Adrenal gland (tissue), 12 donors: ENCODE results near the gene NCEH1. TPM values are rescaled to one million over a fixed set of nuclear protein-coding genes. Genes with fewer than 3 reads are reported as not detected.
"Not testable (repeated sequence)": the region's sequence is repeated elsewhere in the genome, so short reads cannot be mapped to it uniquely, and the experiment has no call there.

Experiments
- DNase-seq, 7 donors: peaks; one replicate each; pipeline ENCODE4 v3.0.0-alpha.2; 2019 to 2020
- H3K27ac ChIP-seq, 5 donors: fragments of 200-600 bp; sonication (generic) in 4 of 5; 1 replicate in 3 of 5; 2 replicates in 2 of 5; pipeline versions ENCODE4 v1.5.1 to v1.8.0; 2016 to 2020; ENCODE audit warnings: mild to moderate bottlenecking in 1 of 5
- H3K27me3 ChIP-seq: fragments of 200-600 bp; 2 replicates; pipeline ENCODE4 v1.8.0; 2021
- H3K36me3 ChIP-seq, 2 donors: fragments of 200-600 bp; replicated peaks in 1 of 2; 1 replicate in 1 of 2; 2 replicates in 1 of 2; pipeline versions ENCODE4 v1.5.1 to v1.8.0; 2018 to 2022
- H3K4me1 ChIP-seq, 2 donors: fragments of 200-600 bp; replicated peaks in 1 of 2; 1 replicate in 1 of 2; 2 replicates in 1 of 2; pipeline versions ENCODE4 v1.5.1 to v1.8.0; 2018 to 2021
- H3K4me3 ChIP-seq, 4 donors: fragments of 200-600 bp; sonication (generic) in 3 of 4; one replicate each; pipeline ENCODE4 v1.5.1; 2016 to 2018
- H3K9me3 ChIP-seq, 3 donors: fragments of 200-600 bp; sonication (generic) in 1 of 3; replicated peaks in 1 of 3; 1 replicate in 2 of 3; 2 replicates in 1 of 3; pipeline versions ENCODE4 v1.5.1 to v1.8.0; 2016 to 2021
- CTCF ChIP-seq, 6 experiments: fragments of 450-650 bp in 4 of 6; fragments of 200-600 bp in 2 of 6; sonication (generic) in 1 of 6; IDR thresholded peaks; 1 replicate in 5 of 6; 2 replicates in 1 of 6; pipeline versions ENCODE4 v1.5.1 to v1.8.0; 2016 to 2021; ENCODE audit warnings: antibody characterized with exemption in 6 of 6, mild to moderate bottlenecking in 2 of 6, moderate library complexity in 1 of 6
- POLR2A ChIP-seq, 2 donors: fragments of 450-650 bp; IDR thresholded peaks; one replicate each; pipeline ENCODE4 v1.6.1; 2017; ENCODE audit warnings: antibody characterized with exemption in 2 of 2, mild to moderate bottlenecking in 2 of 2, moderate library complexity in 1 of 2
- WGBS, 4 donors: extraction: QIAGEN DNeasy Blood & Tissue Kit in 2 of 4; methylation state at CpG; one replicate each; pipeline versions ENCODE4 v1.1.5 to v1.1.7; 2013 to 2017; 5-methylcytosine and 5-hydroxymethylcytosine counted together
- intact Hi-C, 2 donors: fragments of 100-400 bp; cut with DNase I; formaldehyde crosslinking; loops; one replicate each; pipeline versions ENCODE4 v1.14.1 to v1.15.0; 2022 to 2023
- polyA plus RNA-seq, 3 donors: library from polyadenylated mRNA; stranded (reverse); fragments of 200-250 nt in 2 of 3; fragments of 350-450 nt in 1 of 3; fragmentation: Illumina TruSeq in 1 of 3; extraction: RNeasy Lipid Tissue Mini Kit (QIAGEN cat#74804) in 1 of 3; gene quantifications; one replicate each; pipeline ENCODE4 v1.2.3, GENCODE V29; 2013 to 2014
- total RNA-seq, 9 donors: library from RNA; depleted of rRNA in 4 of 9; stranded (reverse); fragments of >200 nt in 4 of 9; fragments of 120-200 nt in 1 of 9; fragmentation: NEBNext Ultra II Directional in 1 of 9; extraction: Animal tissue kit (Norgen Biotek cat#: 25700) in 1 of 9; gene quantifications; one replicate each; pipeline versions ENCODE4 v1.1.0 to v1.2.4, GENCODE V29; 2013 to 2023
- donor health status: healthy with polysubstance abuse.
- donor health status: Bipolar disorder and iron deficiency.
- donor health status: DM: yes; HTN: yes; CAD: no.
- donor health status: DM: no; HTN: no; CAD: no.
- donor health status: DM: no; HTN: no; CAD: no.
- donor health status: DM: yes; HTN: yes; CAD: no.

Gene NCEH1
- total and polyA plus RNA-seq, 12 donors = 5.8 to 55.3 (median 39.4) TPM

- no peak for DNase-seq
- Histone ChIP-seq H3K36me3 (no peaks in the 10 kb centered on the region), H3K4me3 (no peak overlapping the region), H3K27me3 (no peaks in the 10 kb centered on the region), H3K9me3 (no peaks in the 10 kb centered on the region), H3K4me1 (no peaks in the 10 kb centered on the region), H3K27ac (no peak overlapping the region)
- intact Hi-C loops = no loop called here
- 56 to 62% (median 60%) methylated on average over 1 of the region's 1 CpG for WGBS, 4 donors
- no peak for TF ChIP-seq POLR2A (IDR thresholded peaks at IDR 0.05)
- TF ChIP-seq CTCF (IDR thresholded peaks at IDR 0.05) = no peak
These were observed 15.5 kb upstream of the NCEH1 start for GRCh38 chr3:172726380-172726779.

DNA sequence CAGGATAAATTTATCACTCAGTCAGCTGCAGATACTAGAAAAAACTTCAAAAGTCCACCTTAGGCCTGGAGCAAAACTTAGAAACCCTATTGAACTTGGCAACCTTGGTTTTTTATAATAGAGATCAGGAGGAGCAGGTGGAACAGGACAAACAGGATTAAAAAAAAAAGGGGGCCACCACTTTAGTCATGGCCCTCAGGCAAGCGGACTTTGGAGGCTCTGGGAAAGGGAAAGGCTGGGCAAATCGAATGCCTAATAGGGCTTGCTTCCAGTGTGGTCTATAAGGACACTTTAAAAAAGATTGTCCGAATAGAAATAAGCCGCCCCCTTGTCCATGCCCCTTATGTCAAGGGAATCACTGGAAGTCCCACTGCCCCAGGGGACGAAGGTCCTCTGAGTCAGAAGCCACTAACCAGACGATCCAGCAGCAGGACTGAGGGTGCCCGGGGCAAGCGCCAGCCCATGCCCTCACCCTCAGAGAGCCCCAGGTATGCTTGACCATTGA is 11.7 kb upstream of the NCEH1 start:
- H3K27me3 ChIP-seq, H3K36me3 ChIP-seq, DNase-seq, intact Hi-C loops, H3K27ac ChIP-seq, H3K9me3 ChIP-seq, H3K4me3 ChIP-seq, H3K4me1 ChIP-seq: not testable (repeated sequence)
- 87 to 90% (median 89%) methylated on average over 5 to 8 of the region's 8 CpGs for WGBS, 4 donors

GRCh38 chr3:172717493-172718088 is 6.7 kb upstream of the NCEH1 start:
- H3K36me3 ChIP-seq = no peaks in the 10 kb centered on the region

DNA sequence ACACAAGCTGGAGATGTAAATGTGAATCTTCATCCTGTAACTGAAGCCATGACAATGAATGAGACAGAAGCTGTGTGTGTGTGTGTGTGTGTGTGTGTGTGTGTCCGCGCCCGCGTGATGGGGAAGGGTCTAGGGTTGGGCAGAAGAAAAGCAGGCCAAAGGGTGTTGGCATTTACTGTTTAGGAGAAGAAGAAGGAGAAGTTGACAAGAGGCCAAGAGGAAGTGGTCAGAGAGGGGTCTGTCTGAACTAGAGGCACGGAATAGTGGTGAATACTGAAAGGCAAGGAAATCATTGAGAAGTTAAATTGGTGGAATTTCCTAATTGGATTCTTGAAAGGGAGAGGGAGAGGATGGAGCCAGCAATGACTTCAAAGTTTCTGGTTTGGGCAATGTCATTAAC is 5.6 kb upstream of the NCEH1 start:
- peak in 5 of 7 donors; percentile 35 to 64 (median 46) for DNase-seq
- Histone ChIP-seq H3K9me3 (no peaks in the 10 kb centered on the region), H3K36me3 (no peaks in the 10 kb centered on the region), H3K27me3 (no peaks in the 10 kb centered on the region), H3K27ac (peak overlapping the region in 1 of 5 donors; percentile 6), H3K4me1 (peaks cover 3 to 4% of the 10 kb centered on the region in 2 donors), H3K4me3 (no peak overlapping the region)
- TF ChIP-seq POLR2A (IDR thresholded peaks at IDR 0.05) (no peak), CTCF (IDR thresholded peaks at IDR 0.05) (no peak)
- WGBS, 4 donors = 66 to 82% (median 71%) methylated on average over 5 of the region's 5 CpGs
- intact Hi-C loops = no loop called here

More at GRCh38 chr3:172717493-172718088, 6.7 kb upstream of the NCEH1 start:
- H3K4me3 ChIP-seq = no peak overlapping the region
- WGBS, 4 donors = 62 to 71% (median 66%) methylated on average over 4 of the region's 4 CpGs
- H3K27ac ChIP-seq = no peak overlapping the region
- H3K27me3 ChIP-seq = no peaks in the 10 kb centered on the region
- no peak for TF ChIP-seq POLR2A (IDR thresholded peaks at IDR 0.05)
- peak in 3 of 6 experiments; percentile 13 to 40 (median 19) for TF ChIP-seq CTCF (IDR thresholded peaks at IDR 0.05)
- DNase-seq = no peak
- no peaks in the 10 kb centered on the region for H3K4me1 ChIP-seq
- intact Hi-C loops = no loop called here
- no peaks in the 10 kb centered on the region for H3K9me3 ChIP-seq

GRCh38 chr3:172713316-172713715 is 2.4 kb upstream of the NCEH1 start:
- intact Hi-C loops = no loop called here
- Histone ChIP-seq H3K27me3 (no peaks in the 10 kb centered on the region), H3K9me3 (no peaks in the 10 kb centered on the region), H3K27ac (no peak overlapping the region), H3K36me3 (no peaks in the 10 kb centered on the region), H3K4me1 (peaks cover 15 to 24% of the 10 kb centered on the region in 2 donors), H3K4me3 (no peak overlapping the region)
- WGBS, 4 donors = 61 to 83% (median 76%) methylated on average over 3 of the region's 3 CpGs
- no peak for DNase-seq
- TF ChIP-seq POLR2A (IDR thresholded peaks at IDR 0.05) (no peak), CTCF (IDR thresholded peaks at IDR 0.05) (no peak)
